ENCODE data around the gene SIL1. TPM values are rescaled to one million over a fixed set of nuclear protein-coding genes. Genes with fewer than 3 reads are reported as not detected.

Gene SIL1
- total and polyA plus RNA-seq, 2 of the 13 experiments (the other 11 are each of a cell fraction or from before 2014, with no cell fraction given): 26.0 to 30.0 TPM

GRCh38 chr5:138930371-138931097 lies 267.6 kb downstream of the SIL1 start:
- CTCF ChIA-PET (ENCODE audit: low intra/inter-chr PET ratio, low total read pairs): no interaction called here
- POLR2A ChIA-PET: no interaction called here

DNA sequence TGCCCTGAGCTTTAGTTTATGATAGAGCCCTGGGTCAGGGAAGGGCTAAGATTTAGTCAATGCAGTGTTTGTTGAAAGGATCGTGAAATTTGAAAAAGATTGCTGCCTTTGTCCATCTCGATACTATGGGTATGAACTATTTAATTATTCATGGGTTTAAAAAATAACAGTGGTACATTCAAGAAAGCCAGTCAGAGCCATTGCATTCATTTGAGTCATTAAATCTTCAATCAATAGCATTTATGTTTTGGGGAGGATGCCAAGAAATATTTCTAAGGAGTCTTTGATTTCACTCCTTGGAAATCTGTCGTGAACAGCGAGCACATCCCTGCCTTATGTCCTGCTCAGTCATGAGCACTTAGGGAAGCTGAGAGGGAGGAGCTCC lies 268.6 kb downstream of the SIL1 start:
- no peaks in the 10 kb centered on the region for H3K27me3 ChIP-seq (ENCODE audit: control insufficient read depth in 1 of 2, insufficient read depth in 2 of 2, low read length in 2 of 2)
- H4K20me1 ChIP-seq (ENCODE audit: insufficient read depth, low read length): peaks cover 7% of the 10 kb centered on the region
- DNase-seq (ENCODE audit: low spot score) (no peak), FAIRE-seq (no peak), ATAC-seq (no peak)
- no peaks in the 10 kb centered on the region for H3K9me3 ChIP-seq (ENCODE audit: low read length)
- no peak overlapping the region for H2AFZ ChIP-seq (ENCODE audit: low read length)
- BruUV-seq (replicated peaks): no TSS peak
- H3K4me1 ChIP-seq (ENCODE audit: insufficient read depth, low read length): peaks cover 12% of the 10 kb centered on the region
- CTCF ChIA-PET (ENCODE audit: low intra/inter-chr PET ratio, low total read pairs): no interaction called here
- no peak overlapping the region for H3K9ac ChIP-seq (ENCODE audit: insufficient read depth, low read depth, low read length)
- no peaks in the 10 kb centered on the region for H3K79me2 ChIP-seq (ENCODE audit: insufficient read depth, low read length)
- POLR2A ChIA-PET: no interaction called here
- no peak overlapping the region for H3K4me2 ChIP-seq (ENCODE audit: low read depth, low read length)
- H3K36me3 ChIP-seq (replicated peaks in 1 of 2; ENCODE audit: control insufficient read depth in 1 of 2, insufficient read depth in 2 of 2, low read length in 2 of 2): peaks cover 43 to 93% of the 10 kb centered on the region in 2 experiments
- in situ Hi-C loops (cut with HindIII; ENCODE audit: extremely low pct_ligation_motif_present, low pct_unique_long_range_greater_than_20kb) (no loop called here), intact Hi-C loops (cut with micrococcal nuclease; ENCODE audit: unreplicated experiment) (loop anchor here (5.0 kb wide), 1 partner anchor 287 kb away; no protein-coding TSS in a partner anchor)
- no peak overlapping the region for H3K4me3 ChIP-seq (replicated peaks in 1 of 3; ENCODE audit: insufficient read depth in 1 of 3, low read depth in 2 of 3, low read length in 3 of 3)
- H3K27ac ChIP-seq (ENCODE audit: extremely low read length, insufficient read depth, low read length): no peak overlapping the region
- 97% methylated on average over 4 of the region's 4 CpGs for WGBS (ENCODE audit: low lambda C conversion rate)
- TF ChIP-seq ADNP (CRISPR knock-in tag; IDR thresholded peaks at IDR 0.05): no peak
- no peak for TF ChIP-seq PRDM10 (CRISPR knock-in tag; IDR thresholded peaks at IDR 0.05; ENCODE audit: low read depth)
- TF ChIP-seq ZNF629 (CRISPR knock-in tag; conservative IDR thresholded peaks at IDR 0.05): no peak
- TF ChIP-seq ZNF652 (CRISPR knock-in tag; IDR thresholded peaks at IDR 0.05; ENCODE audit: borderline replicate concordance, low read depth): no peak
- no peak for TF ChIP-seq GATAD2A (CRISPR knock-in tag; IDR thresholded peaks at IDR 0.05)
- TF ChIP-seq, protein P1, sequence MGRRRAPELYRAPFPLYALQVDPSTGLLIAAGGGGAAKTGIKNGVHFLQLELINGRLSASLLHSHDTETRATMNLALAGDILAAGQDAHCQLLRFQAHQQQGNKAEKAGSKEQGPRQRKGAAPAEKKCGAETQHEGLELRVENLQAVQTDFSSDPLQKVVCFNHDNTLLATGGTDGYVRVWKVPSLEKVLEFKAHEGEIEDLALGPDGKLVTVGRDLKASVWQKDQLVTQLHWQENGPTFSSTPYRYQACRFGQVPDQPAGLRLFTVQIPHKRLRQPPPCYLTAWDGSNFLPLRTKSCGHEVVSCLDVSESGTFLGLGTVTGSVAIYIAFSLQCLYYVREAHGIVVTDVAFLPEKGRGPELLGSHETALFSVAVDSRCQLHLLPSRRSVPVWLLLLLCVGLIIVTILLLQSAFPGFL (CRISPR knock-in tag; IDR thresholded peaks at IDR 0.05): no peak
- TF ChIP-seq ZNF264 (CRISPR knock-in tag; IDR thresholded peaks at IDR 0.05): no peak
- TF ChIP-seq RFX3 (CRISPR knock-in tag; IDR thresholded peaks at IDR 0.05): no peak
- no peak for TF ChIP-seq ZNF883 (CRISPR knock-in tag; IDR thresholded peaks at IDR 0.05; ENCODE audit: not compliant biosample characterization)
- no peak for TF ChIP-seq ZNF691 (CRISPR knock-in tag; IDR thresholded peaks at IDR 0.05; ENCODE audit: borderline replicate concordance, low read depth)

More at GRCh38 chr5:138930371-138931097, 267.6 kb downstream of the SIL1 start:
- H2AFZ ChIP-seq (ENCODE audit: low read length): no peak overlapping the region
- H3K4me3 ChIP-seq (replicated peaks in 1 of 3; ENCODE audit: insufficient read depth in 1 of 3, low read depth in 2 of 3, low read length in 3 of 3): no peak overlapping the region
- in situ Hi-C loops (cut with HindIII; ENCODE audit: extremely low pct_ligation_motif_present, low pct_unique_long_range_greater_than_20kb): no loop called here
- H3K4me2 ChIP-seq (ENCODE audit: low read depth, low read length): no peak overlapping the region
- no peak overlapping the region for H3K27ac ChIP-seq (ENCODE audit: extremely low read length, insufficient read depth, low read length)
- H3K27me3 ChIP-seq (ENCODE audit: control insufficient read depth in 1 of 2, insufficient read depth in 2 of 2, low read length in 2 of 2): no peaks in the 10 kb centered on the region
- H3K36me3 ChIP-seq (replicated peaks in 1 of 2; ENCODE audit: control insufficient read depth in 1 of 2, insufficient read depth in 2 of 2, low read length in 2 of 2): peaks cover 42 to 90% of the 10 kb centered on the region in 2 experiments
- TF ChIP-seq ATF7 (IDR thresholded peaks at IDR 0.05): 0 out of 2 replicates have a peak, but pooled peaks have one; percentile 29
- TF ChIP-seq ATF7 (CRISPR knock-in tag; IDR thresholded peaks at IDR 0.05): no peak
- TF ChIP-seq FLYWCH1 (CRISPR knock-in tag; IDR thresholded peaks at IDR 0.05): no peak
- no peak for TF ChIP-seq ZNF274 (CRISPR knock-in tag; IDR thresholded peaks at IDR 0.05)
- TF ChIP-seq SMARCE1 (IDR thresholded peaks at IDR 0.05; ENCODE audit: borderline replicate concordance): no peak
- TF ChIP-seq POLR2AphosphoS2 (IDR thresholded peaks at IDR 0.05; ENCODE audit: low read depth, low read length): no peak
- no peak for TF ChIP-seq PRMT3 (CRISPR knock-in tag; IDR thresholded peaks at IDR 0.05; ENCODE audit: borderline replicate concordance, low read depth)
- TF ChIP-seq ZNF367 (CRISPR knock-in tag; IDR thresholded peaks at IDR 0.05; ENCODE audit: borderline replicate concordance): no peak
- no peak for TF ChIP-seq ZNF329 (CRISPR knock-in tag; IDR thresholded peaks at IDR 0.05; ENCODE audit: low read depth)
- no peaks in the 10 kb centered on the region for H3K9me3 ChIP-seq (ENCODE audit: low read length)
- H4K20me1 ChIP-seq (ENCODE audit: insufficient read depth, low read length): peaks cover 7% of the 10 kb centered on the region
- no TSS peak for BruUV-seq (replicated peaks)
- H3K79me2 ChIP-seq (ENCODE audit: insufficient read depth, low read length): no peaks in the 10 kb centered on the region
- FAIRE-seq: no peak
- no peak overlapping the region for H3K9ac ChIP-seq (ENCODE audit: insufficient read depth, low read depth, low read length)
- WGBS (ENCODE audit: low lambda C conversion rate): 95% methylated on average over 8 of the region's 10 CpGs
- intact Hi-C loops (cut with micrococcal nuclease; ENCODE audit: unreplicated experiment): no loop called here
- no peak for ATAC-seq
- peaks cover 12% of the 10 kb centered on the region for H3K4me1 ChIP-seq (ENCODE audit: insufficient read depth, low read length)
- DNase-seq (ENCODE audit: low spot score): no peak
